ENCODE measurements around the gene SULT1E1.

DNA sequence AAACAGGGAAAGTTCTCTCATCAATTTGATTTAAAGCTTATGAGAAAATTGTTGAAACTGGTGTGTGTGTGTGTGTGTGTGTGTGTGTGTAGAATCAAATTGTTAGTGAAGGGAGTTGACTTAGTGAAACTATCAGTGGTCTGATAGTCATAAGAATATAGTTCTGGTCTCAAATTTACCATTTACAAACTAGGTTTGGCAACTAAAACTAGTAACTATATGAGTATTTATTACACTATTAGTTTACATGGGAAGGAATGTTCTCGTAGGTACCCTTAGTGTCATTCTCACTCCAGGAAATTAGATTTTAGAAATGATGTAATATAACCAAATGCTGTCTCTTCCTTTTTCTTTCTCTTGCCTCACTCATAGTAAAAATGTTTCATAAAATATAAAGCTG, 11.9 kb downstream of the SULT1E1 start:
- TF ChIP-seq, protein P1, sequence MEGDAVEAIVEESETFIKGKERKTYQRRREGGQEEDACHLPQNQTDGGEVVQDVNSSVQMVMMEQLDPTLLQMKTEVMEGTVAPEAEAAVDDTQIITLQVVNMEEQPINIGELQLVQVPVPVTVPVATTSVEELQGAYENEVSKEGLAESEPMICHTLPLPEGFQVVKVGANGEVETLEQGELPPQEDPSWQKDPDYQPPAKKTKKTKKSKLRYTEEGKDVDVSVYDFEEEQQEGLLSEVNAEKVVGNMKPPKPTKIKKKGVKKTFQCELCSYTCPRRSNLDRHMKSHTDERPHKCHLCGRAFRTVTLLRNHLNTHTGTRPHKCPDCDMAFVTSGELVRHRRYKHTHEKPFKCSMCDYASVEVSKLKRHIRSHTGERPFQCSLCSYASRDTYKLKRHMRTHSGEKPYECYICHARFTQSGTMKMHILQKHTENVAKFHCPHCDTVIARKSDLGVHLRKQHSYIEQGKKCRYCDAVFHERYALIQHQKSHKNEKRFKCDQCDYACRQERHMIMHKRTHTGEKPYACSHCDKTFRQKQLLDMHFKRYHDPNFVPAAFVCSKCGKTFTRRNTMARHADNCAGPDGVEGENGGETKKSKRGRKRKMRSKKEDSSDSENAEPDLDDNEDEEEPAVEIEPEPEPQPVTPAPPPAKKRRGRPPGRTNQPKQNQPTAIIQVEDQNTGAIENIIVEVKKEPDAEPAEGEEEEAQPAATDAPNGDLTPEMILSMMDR (IDR thresholded peaks at IDR 0.05): no peak
- no peak for TF ChIP-seq POLR2A (IDR thresholded peaks at IDR 0.05)

Measured in transverse colon (tissue), 3 donors.